Adrenal gland (tissue), 12 donors: ENCODE results near the gene LBHD2. TPM values are rescaled to one million over a fixed set of nuclear protein-coding genes. Genes with fewer than 3 reads are reported as not detected.

Experiments
- DNase-seq, 7 donors: peaks; one replicate each; pipeline ENCODE4 v3.0.0-alpha.2; 2019 to 2020
- H3K27ac ChIP-seq, 5 donors: fragments of 200-600 bp; sonication (generic) in 4 of 5; 1 replicate in 3 of 5; 2 replicates in 2 of 5; pipeline versions ENCODE4 v1.5.1 to v1.8.0; 2016 to 2020; ENCODE audit warnings: mild to moderate bottlenecking in 1 of 5
- H3K27me3 ChIP-seq: fragments of 200-600 bp; 2 replicates; pipeline ENCODE4 v1.8.0; 2021
- H3K36me3 ChIP-seq, 2 donors: fragments of 200-600 bp; replicated peaks in 1 of 2; 1 replicate in 1 of 2; 2 replicates in 1 of 2; pipeline versions ENCODE4 v1.5.1 to v1.8.0; 2018 to 2022
- H3K4me1 ChIP-seq, 2 donors: fragments of 200-600 bp; replicated peaks in 1 of 2; 1 replicate in 1 of 2; 2 replicates in 1 of 2; pipeline versions ENCODE4 v1.5.1 to v1.8.0; 2018 to 2021
- H3K4me3 ChIP-seq, 4 donors: fragments of 200-600 bp; sonication (generic) in 3 of 4; one replicate each; pipeline ENCODE4 v1.5.1; 2016 to 2018
- H3K9me3 ChIP-seq, 3 donors: fragments of 200-600 bp; sonication (generic) in 1 of 3; replicated peaks in 1 of 3; 1 replicate in 2 of 3; 2 replicates in 1 of 3; pipeline versions ENCODE4 v1.5.1 to v1.8.0; 2016 to 2021
- POLR2A ChIP-seq, 2 donors: fragments of 450-650 bp; IDR thresholded peaks; one replicate each; pipeline ENCODE4 v1.6.1; 2017; ENCODE audit warnings: antibody characterized with exemption in 2 of 2, mild to moderate bottlenecking in 2 of 2, moderate library complexity in 1 of 2
- WGBS, 4 donors: extraction: QIAGEN DNeasy Blood & Tissue Kit in 2 of 4; methylation state at CpG; one replicate each; pipeline versions ENCODE4 v1.1.5 to v1.1.7; 2013 to 2017; 5-methylcytosine and 5-hydroxymethylcytosine counted together
- intact Hi-C, 2 donors: fragments of 100-400 bp; cut with DNase I; formaldehyde crosslinking; loops; one replicate each; pipeline versions ENCODE4 v1.14.1 to v1.15.0; 2022 to 2023
- polyA plus RNA-seq, 3 donors: library from polyadenylated mRNA; stranded (reverse); fragments of 200-250 nt in 2 of 3; fragments of 350-450 nt in 1 of 3; fragmentation: Illumina TruSeq in 1 of 3; extraction: RNeasy Lipid Tissue Mini Kit (QIAGEN cat#74804) in 1 of 3; gene quantifications; one replicate each; pipeline ENCODE4 v1.2.3, GENCODE V29; 2013 to 2014
- total RNA-seq, 9 donors: library from RNA; depleted of rRNA in 4 of 9; stranded (reverse); fragments of >200 nt in 4 of 9; fragments of 120-200 nt in 1 of 9; fragmentation: NEBNext Ultra II Directional in 1 of 9; extraction: Animal tissue kit (Norgen Biotek cat#: 25700) in 1 of 9; gene quantifications; one replicate each; pipeline versions ENCODE4 v1.1.0 to v1.2.4, GENCODE V29; 2013 to 2023
- TF ChIP-seq, protein P1 (sequence below), 6 experiments: fragments of 450-650 bp in 4 of 6; fragments of 200-600 bp in 2 of 6; sonication (generic) in 1 of 6; IDR thresholded peaks; 1 replicate in 5 of 6; 2 replicates in 1 of 6; pipeline versions ENCODE4 v1.5.1 to v1.8.0; 2016 to 2021; ENCODE audit warnings: antibody characterized with exemption in 6 of 6, mild to moderate bottlenecking in 2 of 6, moderate library complexity in 1 of 6
- donor health status: healthy with polysubstance abuse.
- donor health status: Bipolar disorder and iron deficiency.
- donor health status: DM: yes; HTN: yes; CAD: no.
- donor health status: DM: no; HTN: no; CAD: no.
- donor health status: DM: no; HTN: no; CAD: no.
- donor health status: DM: yes; HTN: yes; CAD: no.

Gene LBHD2
- total and polyA plus RNA-seq, 12 donors = 2.1 TPM; not detected in 11

- WGBS, 4 donors = 18 to 53% (median 46%) methylated on average over 6 to 9 of the region's 9 CpGs
- peaks cover 8% of the 10 kb centered on the region for H3K27me3 ChIP-seq
- no peaks in the 10 kb centered on the region for H3K36me3 ChIP-seq
- peak in 3 of 7 donors; percentile 41 to 65 (median 64) for DNase-seq
- no peak overlapping the region for H3K27ac ChIP-seq
- TF ChIP-seq, protein P1, sequence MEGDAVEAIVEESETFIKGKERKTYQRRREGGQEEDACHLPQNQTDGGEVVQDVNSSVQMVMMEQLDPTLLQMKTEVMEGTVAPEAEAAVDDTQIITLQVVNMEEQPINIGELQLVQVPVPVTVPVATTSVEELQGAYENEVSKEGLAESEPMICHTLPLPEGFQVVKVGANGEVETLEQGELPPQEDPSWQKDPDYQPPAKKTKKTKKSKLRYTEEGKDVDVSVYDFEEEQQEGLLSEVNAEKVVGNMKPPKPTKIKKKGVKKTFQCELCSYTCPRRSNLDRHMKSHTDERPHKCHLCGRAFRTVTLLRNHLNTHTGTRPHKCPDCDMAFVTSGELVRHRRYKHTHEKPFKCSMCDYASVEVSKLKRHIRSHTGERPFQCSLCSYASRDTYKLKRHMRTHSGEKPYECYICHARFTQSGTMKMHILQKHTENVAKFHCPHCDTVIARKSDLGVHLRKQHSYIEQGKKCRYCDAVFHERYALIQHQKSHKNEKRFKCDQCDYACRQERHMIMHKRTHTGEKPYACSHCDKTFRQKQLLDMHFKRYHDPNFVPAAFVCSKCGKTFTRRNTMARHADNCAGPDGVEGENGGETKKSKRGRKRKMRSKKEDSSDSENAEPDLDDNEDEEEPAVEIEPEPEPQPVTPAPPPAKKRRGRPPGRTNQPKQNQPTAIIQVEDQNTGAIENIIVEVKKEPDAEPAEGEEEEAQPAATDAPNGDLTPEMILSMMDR (IDR thresholded peaks at IDR 0.05) = no peak
- TF ChIP-seq POLR2A (IDR thresholded peaks at IDR 0.05) = no peak
- H3K9me3 ChIP-seq = no peaks in the 10 kb centered on the region
- peaks cover 14 to 31% of the 10 kb centered on the region in 2 donors for H3K4me1 ChIP-seq
- no peak overlapping the region for H3K4me3 ChIP-seq
- intact Hi-C loops = no loop called here
These were observed 24.8 kb downstream of the LBHD2 start for GRCh38 chr14:103108749-103109207.

GRCh38 chr14:103109535-103110441 lies 25.8 kb downstream of the LBHD2 start:
- DNase-seq = peak in 4 of 7 donors; percentile 51 to 79 (median 68)
- WGBS, 4 donors = 38 to 74% (median 63%) methylated on average over 14 to 32 of the region's 32 CpGs
- intact Hi-C loops = no loop called here
- Histone ChIP-seq H3K36me3 (no peaks in the 10 kb centered on the region), H3K27me3 (peaks cover 1% of the 10 kb centered on the region), H3K9me3 (no peaks in the 10 kb centered on the region), H3K27ac (peak overlapping the region in 4 of 5 donors; percentile 27 to 78 (median 71)), H3K4me1 (peaks cover 10 to 21% of the 10 kb centered on the region in 2 donors), H3K4me3 (no peak overlapping the region)
- TF ChIP-seq, protein P1 (IDR thresholded peaks at IDR 0.05) = no peak
- no peak for TF ChIP-seq POLR2A (IDR thresholded peaks at IDR 0.05)

DNA sequence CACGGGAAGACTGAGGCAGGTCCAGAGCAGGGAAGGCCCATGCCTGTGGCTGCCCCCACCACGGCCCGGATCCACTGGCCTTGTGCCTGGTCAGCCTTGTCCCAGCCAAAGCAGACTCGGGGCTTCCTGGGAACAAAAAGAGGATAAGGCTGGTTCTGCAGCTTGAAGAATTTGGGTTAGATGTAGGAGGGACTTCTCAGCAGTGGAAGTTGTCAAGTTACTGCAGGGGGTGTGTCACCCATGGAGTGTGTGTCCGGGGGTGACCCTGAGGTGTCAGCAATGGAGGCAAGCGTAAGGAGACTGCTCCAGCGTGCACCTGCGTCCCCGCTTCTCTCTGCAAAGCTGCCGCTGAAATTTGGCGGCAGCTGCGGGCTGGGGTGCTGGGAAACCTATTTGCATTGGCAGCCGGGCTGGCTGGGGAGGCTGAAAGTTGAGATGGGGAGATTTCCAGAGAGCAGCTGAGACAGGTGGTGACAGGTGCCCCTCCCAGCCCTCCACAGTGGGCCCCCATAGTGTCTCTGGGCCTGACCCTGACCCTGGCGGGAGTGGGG lies 26.7 kb downstream of the LBHD2 start:
- Histone ChIP-seq H3K36me3 (no peaks in the 10 kb centered on the region), H3K27me3 (no peaks in the 10 kb centered on the region), H3K4me1 (peaks cover 10 to 21% of the 10 kb centered on the region in 2 donors), H3K9me3 (no peaks in the 10 kb centered on the region), H3K4me3 (no peak overlapping the region), H3K27ac (peak overlapping the region in 4 of 5 donors; percentile 27 to 78 (median 71))
- WGBS, 4 donors = 20 to 65% (median 63%) methylated on average over 10 to 14 of the region's 14 CpGs
- peak in 2 of 7 donors; percentile 71 to 73 for DNase-seq
- intact Hi-C loops = no loop called here
- TF ChIP-seq, protein P1 (IDR thresholded peaks at IDR 0.05) = no peak
- TF ChIP-seq POLR2A (IDR thresholded peaks at IDR 0.05) = no peak

DNA sequence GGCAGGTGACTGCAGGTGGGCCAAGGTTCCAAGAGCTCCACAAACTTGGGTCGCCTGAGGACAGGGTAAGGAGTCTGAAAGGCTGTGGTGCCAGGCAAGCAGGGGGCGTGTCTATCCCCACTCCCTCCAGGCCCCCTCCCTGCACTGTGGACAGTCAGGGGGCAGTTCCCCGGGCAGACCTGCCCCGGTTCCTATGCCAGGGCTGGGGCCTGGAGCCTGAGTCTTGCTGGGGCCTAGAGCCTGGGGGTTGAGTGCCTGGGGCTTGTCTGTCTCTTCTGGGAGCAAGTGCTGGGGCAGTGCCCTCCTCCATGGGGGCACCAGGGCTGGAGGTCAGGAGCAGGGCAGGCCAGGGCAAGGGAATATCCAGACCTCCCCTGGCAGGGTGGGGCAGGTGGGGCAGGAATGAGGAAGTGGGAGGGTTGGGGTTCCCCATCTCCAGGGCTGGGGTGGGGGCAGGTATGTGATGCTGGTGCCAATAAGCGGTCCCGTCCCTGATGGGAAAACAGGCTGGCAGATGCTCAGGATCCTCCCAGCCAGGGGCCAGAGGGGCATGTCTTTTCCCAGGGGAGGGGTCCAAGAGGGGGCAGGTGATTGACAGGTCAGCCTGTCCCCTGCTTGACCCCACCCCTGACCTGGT lies 27.3 kb downstream of the LBHD2 start:
- DNase-seq = peak in 1 of 7 donors; percentile 62
- 57 to 89% (median 81%) methylated on average over 5 to 6 of the region's 6 CpGs; no CpG with 5 or more reads in 1 of the 4 donors for WGBS, 4 donors
- no peak for TF ChIP-seq POLR2A (IDR thresholded peaks at IDR 0.05)
- TF ChIP-seq, protein P1 (IDR thresholded peaks at IDR 0.05) = no peak
- Histone ChIP-seq H3K36me3 (no peaks in the 10 kb centered on the region), H3K4me1 (peaks cover 10 to 21% of the 10 kb centered on the region in 2 donors), H3K9me3 (no peaks in the 10 kb centered on the region), H3K4me3 (no peak overlapping the region), H3K27me3 (no peaks in the 10 kb centered on the region), H3K27ac (peak overlapping the region in 2 of 5 donors; percentile 76 to 78)
- intact Hi-C loops = no loop called here
